Stimulated activated CD4-positive, alpha-beta T cell treated with anti-CD3 and anti-CD28 coated beads, Interleukin-1b, Interleukin-23, amount 100 ng/mL, for 4 hours (primary cell): Measurements from ENCODE around the gene GRAMD1A.
"Not testable (repeated sequence)": the region's sequence is repeated elsewhere in the genome, so short reads cannot be mapped to it uniquely, and the experiment has no call there.

Experiments
- DNase-seq, 2 donors: peaks; one replicate each; pipeline ENCODE4 v3.0.0-alpha.2; 2020; ENCODE audit warnings: low read depth in 2 of 2

The GRAMD1A gene

DNA sequence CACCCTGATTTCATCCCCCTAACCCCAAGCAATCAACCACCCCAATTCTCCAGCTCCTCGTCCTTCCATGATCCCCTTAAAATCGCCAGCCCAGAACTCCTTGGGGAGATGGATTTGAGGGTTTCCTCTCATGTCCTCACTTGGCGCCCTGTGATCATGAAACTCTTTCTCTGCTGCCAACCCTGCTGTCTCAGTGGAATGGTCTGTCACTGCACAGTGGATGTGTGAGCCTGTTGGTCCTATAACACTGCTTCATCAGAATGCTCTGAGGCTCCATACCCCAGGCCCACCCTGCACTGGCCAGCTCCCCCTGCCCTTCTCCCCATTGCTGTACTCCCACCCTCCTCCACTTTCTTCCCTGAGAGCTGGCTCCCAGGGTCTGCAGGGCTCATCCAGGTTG lies 23.5 kb upstream of the GRAMD1A start:
- DNase-seq, result no peak

DNA sequence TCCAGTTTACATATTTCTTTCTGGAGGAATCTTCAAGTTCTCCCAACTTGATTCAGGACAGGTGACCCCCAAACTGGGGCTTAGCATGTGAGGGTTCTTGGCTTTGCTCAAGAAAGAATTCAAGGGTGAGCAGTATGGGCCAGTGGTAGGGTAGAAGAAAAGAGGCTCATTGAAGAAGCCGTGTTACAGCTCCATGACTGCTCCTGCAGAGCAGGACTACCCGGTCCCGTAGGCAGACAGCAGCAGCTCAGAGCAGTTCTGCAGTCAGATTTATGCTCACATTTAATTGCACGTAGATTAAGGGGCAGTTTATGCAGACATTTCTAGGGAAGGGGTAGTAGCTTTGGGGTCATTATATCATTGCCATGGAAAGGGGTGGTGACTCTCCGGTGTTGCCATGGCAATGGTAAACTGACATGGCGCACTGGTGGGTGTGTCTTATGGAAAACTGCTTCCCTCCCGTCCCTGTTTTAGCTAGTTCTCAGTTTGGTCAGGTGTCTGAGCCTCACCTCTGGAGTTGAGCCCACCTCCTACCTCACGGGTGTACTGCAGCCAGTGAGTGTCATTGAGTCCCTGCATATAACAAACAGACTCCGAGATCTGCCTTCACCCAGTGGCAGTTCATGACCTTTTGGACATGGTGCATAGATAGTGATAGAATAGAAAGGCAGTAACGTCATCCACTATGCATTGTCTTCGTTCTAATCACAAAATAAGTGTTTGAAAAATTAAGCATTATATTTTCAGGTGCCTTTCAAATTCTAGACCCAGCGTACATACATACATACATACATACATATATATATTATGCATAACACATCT lies 20.1 kb upstream of the GRAMD1A start:
- no peak for DNase-seq

DNA sequence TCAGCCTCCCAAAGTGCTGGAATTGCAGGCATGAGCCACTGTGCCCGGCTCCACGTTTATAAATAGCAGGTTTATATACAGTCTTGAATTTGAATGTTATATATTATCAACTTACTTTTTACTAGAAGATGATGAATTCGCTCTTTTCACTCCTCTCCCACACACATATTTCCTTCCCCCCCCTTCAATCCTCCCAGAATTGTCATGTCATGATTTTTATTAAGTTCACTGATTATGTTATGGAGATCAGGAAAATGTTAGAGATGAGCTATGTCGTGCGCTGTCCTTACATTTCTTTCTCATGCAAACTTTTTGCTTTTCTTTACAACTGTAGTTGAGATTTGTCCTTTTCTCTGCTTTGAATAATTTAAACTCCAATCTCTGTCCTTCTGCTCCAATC lies 17.8 kb upstream of the GRAMD1A start:
- no peak for DNase-seq

DNA sequence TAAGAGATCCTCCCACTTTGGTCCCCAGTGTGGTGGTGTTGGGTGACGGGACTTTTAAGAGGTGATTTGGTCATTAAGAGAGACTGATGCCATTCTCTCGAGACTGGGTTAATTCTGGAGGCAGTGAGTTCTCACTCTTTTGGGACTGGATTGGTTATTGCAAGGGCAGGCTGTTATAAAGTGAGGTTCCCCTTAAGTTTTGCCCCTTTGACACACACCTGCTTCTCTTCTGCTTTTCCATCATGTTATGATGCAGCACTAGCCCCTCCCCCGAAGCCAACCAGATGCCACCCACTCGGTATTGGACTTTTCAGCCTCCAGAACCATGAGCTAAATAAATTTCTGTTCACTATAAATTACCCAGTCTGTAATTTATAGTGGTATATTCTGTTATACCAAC lies 16.3 kb upstream of the GRAMD1A start:
- DNase-seq, result no peak

DNA sequence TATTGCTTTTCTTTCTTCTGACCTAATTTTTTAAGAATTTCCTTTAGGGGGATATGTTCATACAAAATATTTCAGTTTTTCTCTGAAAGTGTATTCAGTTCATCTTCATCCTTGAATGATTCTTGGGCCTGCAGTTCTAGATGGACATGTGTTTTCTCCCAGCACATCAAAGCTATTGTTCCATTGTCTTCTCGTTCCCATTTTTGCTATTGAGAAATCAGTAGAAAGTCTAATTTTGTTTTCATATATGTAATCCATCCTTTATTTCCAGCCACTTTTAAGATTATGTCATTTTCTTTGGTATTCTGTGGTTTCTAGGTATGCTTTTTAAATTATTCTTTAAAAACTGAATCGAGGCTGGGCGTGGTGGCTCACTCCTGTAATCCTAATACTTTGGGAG lies 15.8 kb upstream of the GRAMD1A start:
- no peak for DNase-seq

DNA sequence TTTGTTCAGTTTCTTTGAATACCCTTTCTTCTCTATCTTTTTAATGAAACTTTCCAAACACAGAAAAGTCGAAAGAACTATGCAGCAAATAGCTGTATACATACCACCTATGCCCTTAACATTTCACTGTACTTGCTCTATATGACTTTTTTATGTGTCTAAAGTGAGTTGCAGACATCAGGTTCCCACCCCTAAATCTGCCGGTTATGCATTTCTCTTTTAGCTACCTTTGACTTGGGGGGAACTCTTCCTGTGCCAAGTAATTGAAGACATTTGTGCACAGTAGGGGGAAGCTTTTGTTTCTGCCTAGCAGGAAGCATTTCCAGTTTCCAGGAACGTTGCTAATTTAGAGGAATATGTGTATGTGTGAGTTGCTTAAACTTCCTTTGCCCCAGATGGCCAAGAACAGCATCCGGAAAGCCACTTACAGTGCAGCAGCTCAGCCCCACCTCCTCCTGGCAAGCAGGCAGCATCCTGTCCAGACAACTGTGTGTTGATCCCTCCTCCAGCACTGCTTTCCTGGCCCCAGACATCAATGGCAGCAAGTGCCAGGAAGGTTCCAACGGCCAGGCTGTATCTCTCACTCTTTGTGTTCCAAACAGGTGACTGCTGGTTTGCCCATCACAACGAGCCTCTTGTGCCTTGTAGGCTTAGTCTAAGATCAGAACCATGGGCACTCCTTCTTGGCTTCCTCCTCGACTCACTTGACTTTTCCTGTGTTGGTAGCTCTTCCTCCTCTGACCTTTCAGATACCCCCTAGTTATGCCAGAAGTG lies 14.7 kb upstream of the GRAMD1A start:
- DNase-seq, result no peak

DNA sequence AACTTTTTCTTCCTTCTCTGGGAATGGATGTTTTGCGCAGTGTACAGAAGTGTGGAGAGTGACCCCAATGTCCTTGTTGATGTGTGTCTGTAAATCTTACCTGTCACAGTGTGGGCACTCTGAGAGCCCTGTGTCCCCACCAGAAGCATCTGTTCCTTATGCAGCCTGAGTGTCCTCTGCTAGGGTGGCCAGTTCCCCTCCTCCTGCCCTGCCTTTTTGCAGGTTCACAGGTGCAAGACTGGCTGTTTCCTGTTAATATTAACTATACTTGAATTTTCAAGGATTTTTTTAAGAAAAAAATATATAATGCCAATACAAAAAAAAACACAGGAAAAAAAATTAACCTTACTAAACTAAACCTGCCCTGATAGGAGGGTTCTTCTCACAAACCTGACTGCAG lies 12.0 kb upstream of the GRAMD1A start:
- no peak for DNase-seq

DNA sequence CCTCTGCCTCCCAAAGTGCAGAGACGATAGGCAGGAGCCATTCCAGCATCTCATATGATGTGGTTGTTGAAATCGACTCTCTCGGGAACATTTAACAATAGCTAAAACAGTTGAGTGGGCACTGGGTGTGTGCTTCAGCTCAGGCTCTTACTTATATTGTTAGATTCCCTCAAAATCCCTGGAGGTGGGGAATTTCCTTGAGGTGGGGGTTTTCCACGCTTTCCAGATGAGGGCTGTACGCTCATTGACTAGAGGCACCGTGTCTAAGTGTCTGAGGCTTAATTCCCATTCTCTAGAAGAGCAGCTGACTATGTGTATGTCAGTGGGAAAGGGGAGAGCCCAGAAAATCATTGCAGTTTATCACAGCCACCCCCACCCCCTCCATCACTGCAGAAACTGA lies 10.8 kb upstream of the GRAMD1A start:
- DNase-seq, result no peak

DNA sequence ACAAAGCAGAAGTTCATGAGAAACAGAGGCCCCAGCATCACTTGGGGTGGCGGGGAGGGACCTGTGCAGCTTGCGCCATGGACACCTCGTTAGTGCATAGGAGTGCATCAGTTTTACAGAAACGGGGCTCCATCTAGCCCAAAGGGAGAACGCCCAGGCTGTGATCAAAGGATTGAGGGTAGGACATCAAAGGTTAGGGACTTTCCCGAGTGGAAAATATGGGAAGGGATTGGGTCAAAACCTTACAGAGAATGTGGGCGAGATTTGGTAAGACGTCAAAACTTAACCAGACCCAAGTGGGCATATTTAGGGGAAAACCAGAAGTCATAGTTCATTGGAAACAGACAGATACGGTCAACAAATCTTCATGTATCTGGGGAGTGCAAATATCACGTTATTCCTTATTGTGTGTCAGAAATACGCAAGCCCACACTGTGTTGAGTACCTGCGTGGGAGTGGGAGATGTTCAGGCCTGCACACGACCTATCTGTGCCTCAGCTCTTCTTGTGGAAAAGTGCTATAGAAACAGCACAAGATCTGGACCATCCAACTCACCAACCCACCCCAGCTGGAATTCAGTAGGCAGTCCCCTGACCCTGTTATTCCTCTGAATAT lies 9.4 kb upstream of the GRAMD1A start:
- no peak for DNase-seq

DNA sequence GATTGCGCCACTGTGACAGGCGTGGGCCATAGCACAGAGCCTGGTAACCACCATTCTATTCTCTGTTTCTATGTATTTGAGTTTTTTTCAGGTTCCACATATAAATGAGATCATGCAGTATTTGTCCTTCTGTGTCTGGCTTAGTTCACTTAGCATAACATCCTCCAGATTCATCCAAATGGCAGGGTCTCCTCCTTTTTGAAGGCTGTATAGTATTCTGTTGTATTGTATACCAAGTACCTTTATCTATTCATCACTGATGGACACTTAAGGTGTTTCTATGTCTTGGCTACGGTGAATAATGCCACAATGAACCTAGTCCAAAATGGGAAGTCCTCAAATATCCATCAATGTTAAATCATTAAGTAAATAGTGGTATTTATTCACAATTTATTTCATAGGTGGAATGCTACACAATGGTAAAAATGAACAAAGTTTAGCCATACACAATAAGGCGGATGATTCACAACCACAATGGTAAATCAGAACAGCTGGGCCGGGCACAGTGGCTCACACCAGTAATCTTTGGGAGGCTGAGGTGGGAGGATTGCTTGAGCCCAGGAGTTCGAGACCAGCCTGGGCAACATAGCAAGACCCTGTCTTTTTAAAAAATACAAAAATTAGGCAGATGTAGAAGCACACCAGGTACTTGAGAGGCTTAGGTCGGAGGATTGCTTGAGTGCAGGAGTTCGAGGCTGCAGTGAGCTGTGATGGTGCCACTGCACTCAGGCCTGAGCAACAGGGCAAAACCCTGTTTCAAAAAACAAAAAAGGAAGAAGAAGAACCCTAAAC lies 8.4 kb upstream of the GRAMD1A start:
- no peak for DNase-seq

DNA sequence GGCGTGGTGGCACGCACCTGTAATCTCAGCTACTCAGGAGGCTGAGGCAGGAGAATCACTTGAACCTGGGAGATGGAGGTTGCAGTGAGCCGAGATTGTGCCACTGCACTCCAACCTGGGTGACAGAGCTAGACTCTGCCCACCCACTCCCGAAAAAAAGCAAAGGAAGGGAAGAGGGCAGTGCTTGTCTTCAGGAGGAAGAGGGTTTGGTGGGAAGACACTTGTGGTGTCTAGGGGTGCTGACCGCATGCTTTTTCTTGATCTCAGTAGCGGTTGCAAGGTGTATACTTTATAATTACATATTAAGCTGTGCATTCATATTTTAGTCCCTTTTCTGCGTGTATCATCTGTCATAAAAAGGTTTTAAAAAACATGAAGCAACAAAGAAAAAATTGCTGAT lies 7.5 kb upstream of the GRAMD1A start:
- not testable (repeated sequence) for DNase-seq

DNA sequence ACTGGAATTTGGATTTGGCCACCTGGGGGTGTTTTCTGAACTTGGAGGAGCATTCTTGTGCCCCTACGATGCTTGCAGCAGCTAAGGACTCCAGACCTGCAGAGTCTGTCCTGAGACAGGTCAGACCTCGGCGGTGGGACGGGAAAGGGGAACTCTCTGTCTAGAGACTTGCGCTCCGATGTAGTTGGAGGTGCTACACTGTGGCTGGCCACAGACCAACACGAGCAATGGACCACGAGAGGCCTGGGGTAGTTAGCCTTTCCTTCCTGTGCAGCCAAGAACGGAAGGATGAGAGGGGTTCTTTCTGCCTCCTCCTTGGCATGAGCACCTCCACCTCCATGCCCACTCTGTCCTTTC lies 5.9 kb upstream of the GRAMD1A start:
- DNase-seq, result no peak

DNA sequence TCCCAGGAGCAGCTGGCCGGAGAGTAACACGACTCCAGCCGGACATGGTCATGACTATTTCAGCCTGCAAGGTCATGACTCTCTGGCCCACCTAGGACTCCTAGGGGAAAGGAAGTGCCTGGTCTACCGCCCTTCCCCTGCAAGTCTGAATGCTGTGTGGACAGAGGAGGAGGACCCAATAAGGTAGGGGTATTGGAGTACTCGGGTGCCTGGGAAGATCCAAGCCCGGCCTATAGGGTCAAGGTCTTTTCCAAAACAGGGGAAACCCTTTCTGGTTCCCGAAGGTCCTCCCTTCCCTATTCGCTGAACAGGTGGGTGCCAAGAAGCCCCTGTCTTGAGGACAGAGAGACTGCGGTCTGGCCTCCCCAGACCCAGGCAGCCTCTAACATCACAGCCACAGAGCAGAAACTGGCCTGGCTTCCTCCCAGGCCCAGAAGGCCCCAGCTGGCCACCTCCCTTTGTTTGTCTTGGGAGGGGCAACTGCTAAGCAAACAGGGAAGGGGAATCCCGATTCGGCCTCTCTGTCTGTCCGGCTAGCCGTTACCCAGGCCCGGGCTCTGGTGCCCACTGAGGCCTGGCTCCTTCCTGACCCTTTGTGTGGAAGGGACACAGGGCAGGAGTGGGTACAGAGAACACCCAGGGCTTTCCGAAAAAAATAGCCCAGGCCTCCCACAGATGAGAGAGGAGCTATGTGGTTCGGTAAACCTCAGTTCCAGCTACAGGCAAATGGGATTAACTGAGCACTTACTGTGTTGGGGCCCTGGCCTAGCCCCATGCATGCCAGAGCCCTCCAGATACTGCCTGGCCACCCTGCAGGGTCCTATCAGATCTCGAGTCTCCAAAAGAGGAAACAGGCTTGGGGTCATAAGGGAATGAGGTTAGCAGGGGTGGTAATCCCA lies 5.2 kb upstream of the GRAMD1A start:
- DNase-seq, result no peak

DNA sequence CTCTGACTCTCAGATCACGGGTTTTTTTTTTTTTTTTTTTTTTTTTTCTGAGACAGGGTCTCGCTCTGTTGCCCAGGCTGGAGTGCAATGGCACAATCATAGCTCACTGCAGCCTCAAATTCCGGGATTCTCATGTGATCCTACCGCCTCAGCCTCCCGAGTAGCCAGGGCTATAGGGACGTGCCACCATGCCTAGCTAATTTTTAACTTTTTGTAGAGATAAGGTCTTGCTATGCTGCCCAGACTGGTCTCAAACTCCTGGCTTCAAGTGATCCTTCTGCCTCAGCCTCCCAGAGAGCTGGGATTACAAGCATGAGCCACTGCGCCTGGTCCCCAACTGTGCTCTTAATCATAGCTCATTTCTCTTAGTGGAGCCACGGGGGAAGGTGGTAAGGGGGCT lies 4.6 kb upstream of the GRAMD1A start:
- DNase-seq, result no peak

DNA sequence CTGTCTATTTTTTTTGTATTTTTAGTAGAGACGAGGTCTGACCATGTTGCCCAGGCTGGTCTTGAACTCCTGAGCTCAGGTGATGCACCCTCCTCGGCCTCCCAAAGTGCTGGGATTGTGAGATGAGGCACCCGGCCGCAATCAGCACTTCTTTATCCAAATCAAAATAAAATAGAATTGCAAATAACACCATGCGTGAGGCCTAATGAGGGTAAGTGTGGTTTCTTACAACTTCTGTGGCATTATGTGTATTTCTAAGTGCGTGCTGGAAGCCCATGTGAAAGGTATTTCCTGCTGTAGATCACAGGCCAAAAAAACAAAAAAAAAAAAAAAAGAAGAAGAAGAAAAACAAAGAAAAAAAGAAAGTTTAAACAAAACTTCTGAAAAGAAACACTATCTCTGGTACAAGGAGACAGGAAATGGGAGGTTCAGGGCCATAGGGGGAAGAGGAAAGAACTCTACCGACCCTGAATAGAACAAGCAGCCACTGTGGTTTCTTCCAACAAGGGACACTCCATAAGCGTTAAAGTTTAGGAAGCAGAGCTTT lies 3.0 kb upstream of the GRAMD1A start:
- DNase-seq, result no peak

DNA sequence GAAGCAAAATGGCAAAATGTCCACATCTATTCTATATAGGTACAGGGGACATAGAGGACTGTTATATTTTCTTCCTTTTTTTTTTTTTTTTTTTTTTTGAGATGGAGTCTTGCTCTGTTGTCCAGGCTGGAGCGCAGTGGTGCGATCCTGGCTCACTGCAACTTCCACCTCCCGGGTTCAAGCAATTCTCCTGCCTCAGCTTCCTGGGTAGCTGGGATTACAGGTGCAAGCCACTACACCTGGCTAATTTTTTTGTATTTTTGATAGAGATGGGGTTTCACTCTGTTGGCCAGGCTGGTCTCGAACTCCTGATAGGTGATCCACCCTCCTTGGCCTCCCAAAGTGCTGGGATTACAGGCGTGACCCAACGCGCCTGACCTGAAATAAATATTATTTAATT lies 1.9 kb upstream of the GRAMD1A start:
- not testable (repeated sequence) for DNase-seq

DNA sequence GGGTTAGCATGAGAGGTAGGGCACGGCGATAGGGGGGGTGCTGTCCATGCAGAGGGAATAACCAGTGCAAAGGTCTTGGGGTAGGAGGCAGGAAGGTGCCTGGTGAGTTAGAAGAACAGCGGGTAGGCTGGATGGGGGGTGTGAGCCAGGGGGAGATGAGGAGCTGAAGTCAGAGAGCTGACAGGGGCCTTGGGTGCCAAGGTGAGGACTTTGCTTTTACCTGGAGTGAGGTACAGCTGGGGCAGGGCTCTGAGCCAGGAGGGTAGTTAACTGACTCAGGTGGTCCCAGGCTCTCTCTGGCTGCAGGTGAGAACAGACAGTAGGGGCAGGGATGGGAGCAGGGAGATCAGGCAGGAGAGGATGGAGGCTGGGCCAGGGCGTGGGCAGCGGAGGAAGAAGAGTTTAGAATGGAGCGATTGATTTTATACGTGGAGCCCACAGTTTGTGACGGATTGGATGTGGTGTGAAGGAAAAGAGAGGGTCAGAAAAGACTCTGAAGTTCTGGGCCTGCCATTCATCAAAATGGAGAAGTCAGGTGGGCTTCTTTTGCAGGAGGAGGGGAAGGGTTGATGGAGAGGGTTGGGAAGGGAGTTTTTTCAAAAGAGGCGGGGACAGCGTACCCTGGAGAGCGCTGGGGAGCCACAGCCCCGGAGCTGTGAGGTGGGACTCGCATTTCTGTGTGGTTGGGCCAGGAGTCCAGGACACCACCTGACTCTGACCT lies 1.2 kb upstream of the GRAMD1A start:
- no peak for DNase-seq

DNA sequence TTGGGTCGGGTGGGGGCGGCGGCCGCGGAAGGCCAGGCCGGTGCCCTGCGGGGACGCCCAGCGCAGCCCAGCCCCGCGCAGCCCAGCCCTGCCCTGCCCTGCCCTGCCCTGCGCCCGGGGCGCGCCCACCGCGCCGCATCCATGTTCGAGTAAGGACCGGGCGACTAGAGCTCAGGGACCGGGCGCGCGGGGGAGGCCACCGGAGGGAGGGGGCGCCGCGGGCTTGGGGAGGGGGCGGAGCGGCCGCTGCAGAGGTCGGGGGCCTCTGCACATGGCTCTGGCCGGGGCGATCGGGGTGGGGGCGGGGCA lies 169 bp downstream of the GRAMD1A start:
- no peak for DNase-seq

DNA sequence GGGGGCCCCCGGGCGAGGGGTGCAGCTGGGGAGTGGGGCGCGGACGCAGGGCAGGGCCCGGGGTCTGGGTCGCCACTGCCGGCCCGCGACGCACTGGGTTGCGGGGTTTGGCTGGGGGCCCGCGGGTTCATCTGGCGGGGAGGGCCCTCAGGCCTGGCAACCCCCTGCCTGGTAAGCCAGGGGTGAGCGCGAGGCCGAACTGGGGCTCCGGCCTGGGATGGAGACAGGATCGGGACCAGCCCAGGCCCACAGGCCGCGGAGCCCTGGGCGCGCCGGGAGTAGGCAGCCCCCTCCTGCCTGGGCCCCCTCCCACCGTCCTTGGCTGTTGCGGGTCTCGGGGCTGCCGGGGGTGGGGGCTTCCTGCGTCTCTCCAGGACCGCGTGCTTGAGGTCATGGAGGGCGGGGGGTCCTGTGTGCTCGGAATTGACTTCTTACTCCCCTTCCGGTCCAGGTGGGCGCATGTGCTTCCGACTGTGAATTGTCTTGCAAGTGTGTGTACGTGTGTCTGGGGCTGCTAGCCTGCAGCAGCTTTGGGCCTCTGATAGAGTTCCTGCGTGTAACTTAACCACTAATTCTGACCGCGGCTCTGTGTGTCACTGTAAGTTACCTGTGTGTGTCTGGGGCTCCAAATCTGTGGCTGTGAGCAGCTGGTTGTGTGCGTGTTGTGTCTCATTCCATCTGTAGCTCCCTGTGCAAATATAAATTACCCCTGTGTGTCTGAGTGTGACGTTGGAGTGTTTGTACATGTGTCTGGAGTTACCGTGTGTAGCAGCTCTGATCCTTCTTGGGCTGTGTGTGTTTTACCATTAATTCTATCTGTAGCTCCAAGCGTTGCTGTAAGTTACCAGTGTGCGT lies 751 bp downstream of the GRAMD1A start:
- peak; percentile 34 to 45 for DNase-seq
